Measurements from ENCODE around the gene RNF130.
A peak's percentile ranks its signal among the peaks of the same experiment; 100 is the strongest.

The RNF130 gene

GRCh38 chr5:179978792-179979191 is 92.8 kb downstream of the RNF130 start:
- H3K4me3 ChIP-seq (ENCODE audit: low read length), result no peak overlapping the region
- no peak for TF ChIP-seq CTCF (conservative IDR thresholded peaks at IDR 0.05; ENCODE audit: low read length)
- DNase-seq (ENCODE audit: low read depth), result no peak

GRCh38 chr5:179975713-179976134 is 95.8 kb downstream of the RNF130 start:
- TF ChIP-seq CTCF (conservative IDR thresholded peaks at IDR 0.05; ENCODE audit: low read length), result no peak

GRCh38 chr5:179974946-179975712 is 96.4 kb downstream of the RNF130 start:
- peak; percentile 6 for DNase-seq (ENCODE audit: low read depth)
- TF ChIP-seq CTCF (conservative IDR thresholded peaks at IDR 0.05; ENCODE audit: low read length), result peak; percentile 38
- no peak overlapping the region for H3K4me3 ChIP-seq (ENCODE audit: low read length)

More at GRCh38 chr5:179975713-179976134, 95.8 kb downstream of the RNF130 start:
- DNase-seq (ENCODE audit: low read depth), result no peak
- H3K4me3 ChIP-seq (ENCODE audit: low read length), result no peak overlapping the region

GRCh38 chr5:179974246-179974945 is 97.2 kb downstream of the RNF130 start:
- TF ChIP-seq CTCF (conservative IDR thresholded peaks at IDR 0.05; ENCODE audit: low read length), result no peak
- no peak overlapping the region for H3K4me3 ChIP-seq (ENCODE audit: low read length)
- DNase-seq (ENCODE audit: low read depth), result no peak

GRCh38 chr5:179973391-179973790 is 98.2 kb downstream of the RNF130 start:
- H3K4me3 ChIP-seq (ENCODE audit: low read length), result no peak overlapping the region
- no peak for TF ChIP-seq CTCF (conservative IDR thresholded peaks at IDR 0.05; ENCODE audit: low read length)
- no peak for DNase-seq (ENCODE audit: low read depth)

GRCh38 chr5:179969110-179969509 is 102.4 kb downstream of the RNF130 start:
- no peak for DNase-seq (ENCODE audit: low read depth)
- no peak for TF ChIP-seq CTCF (conservative IDR thresholded peaks at IDR 0.05; ENCODE audit: low read length)
- H3K4me3 ChIP-seq (ENCODE audit: low read length), result no peak overlapping the region

GRCh38 chr5:179967489-179967888 is 104.1 kb downstream of the RNF130 start:
- no peak overlapping the region for H3K4me3 ChIP-seq (ENCODE audit: low read length)
- DNase-seq (ENCODE audit: low read depth), result no peak
- TF ChIP-seq CTCF (conservative IDR thresholded peaks at IDR 0.05; ENCODE audit: low read length), result no peak
